Lower lobe of right lung (tissue), 2 donors: ENCODE results near the gene TEX53. TPM values are rescaled to one million over a fixed set of nuclear protein-coding genes. Genes with fewer than 3 reads are reported as not detected.

Experiments
- ATAC-seq, 2 donors: fragments of 200-7000 bp; cut with Tn5 transposase; one replicate each; pipeline ENCODE4 v1.9.1; 2020 to 2022; ENCODE audit warnings: mild to moderate bottlenecking in 2 of 2, moderate library complexity in 2 of 2
- DNase-seq: peaks from one replicate; pipeline ENCODE4 v3.0.0-alpha.2; 2020
- H3K27ac ChIP-seq: fragments of 200-600 bp; one replicate; pipeline ENCODE4 v1.8.0; 2022
- H3K27me3 ChIP-seq: fragments of 200-600 bp; one replicate; pipeline ENCODE4 v1.8.0; 2022; ENCODE audit warnings: low read depth
- H3K36me3 ChIP-seq: fragments of 200-600 bp; one replicate; pipeline ENCODE4 v1.8.0; 2022; ENCODE audit warnings: mild to moderate bottlenecking
- H3K4me1 ChIP-seq: fragments of 200-600 bp; one replicate; pipeline ENCODE4 v1.8.0; 2022
- H3K4me3 ChIP-seq: fragments of 200-600 bp; one replicate; pipeline ENCODE4 v1.8.0; 2022; ENCODE audit warnings: mild to moderate bottlenecking
- H3K9me3 ChIP-seq: fragments of 200-600 bp; one replicate; pipeline ENCODE4 v1.8.0; 2022
- CTCF ChIP-seq: fragments of 200-600 bp; IDR thresholded peaks from one replicate; pipeline ENCODE4 v1.8.0; 2022; ENCODE audit warnings: antibody characterized with exemption, mild to moderate bottlenecking
- intact Hi-C: fragments of 100-400 bp; cut with DNase I; formaldehyde crosslinking; loops from one replicate; pipeline ENCODE4 v1.11.0; 2022
- total RNA-seq: library from RNA; stranded (reverse); fragmentation: NEBNext Ultra II Directional; extraction: Animal tissue kit (Norgen Biotek cat#: 25700); gene quantifications from one replicate; pipeline ENCODE4 v1.2.1, GENCODE V29; 2021
- donor health status: DM: no; HTN: yes; CAD: no; lungs with severe emphysema.

The TEX53 gene
- total RNA-seq, 1 donor from 2014 or later: not detected

DNA sequence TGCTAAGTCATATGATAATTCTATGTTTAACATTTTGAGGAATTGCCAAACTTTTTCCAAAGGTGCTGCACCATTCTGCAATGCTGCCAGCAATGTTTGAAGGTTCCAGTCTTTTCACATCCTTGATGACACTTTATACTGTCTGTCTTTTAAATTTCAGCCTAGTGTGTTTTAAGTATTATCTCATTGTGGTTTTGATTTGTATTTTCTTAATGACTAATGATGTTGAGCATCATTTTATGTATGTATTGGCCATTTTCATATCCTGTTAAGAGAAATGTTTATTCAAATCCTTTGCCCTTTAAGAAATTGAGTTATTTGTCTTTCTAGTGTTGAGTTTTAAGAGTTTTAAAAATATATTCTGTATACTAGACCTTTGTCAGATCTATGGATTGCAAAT, 29.4 kb upstream of the TEX53 start:
- no peaks in the 10 kb centered on the region for H3K4me1 ChIP-seq
- ATAC-seq (no peak), DNase-seq (no peak)
- no peak overlapping the region for H3K27ac ChIP-seq
- H3K36me3 ChIP-seq: no peaks in the 10 kb centered on the region
- H3K9me3 ChIP-seq: no peaks in the 10 kb centered on the region
- H3K27me3 ChIP-seq: no peaks in the 10 kb centered on the region
- intact Hi-C loops: no loop called here
- no peak for TF ChIP-seq CTCF
- no peak overlapping the region for H3K4me3 ChIP-seq

GRCh38 chr9:114685951-114686350, 28.3 kb upstream of the TEX53 start:
- H3K36me3 ChIP-seq: no peaks in the 10 kb centered on the region
- H3K4me3 ChIP-seq: no peak overlapping the region
- no peaks in the 10 kb centered on the region for H3K4me1 ChIP-seq
- no peak for TF ChIP-seq CTCF
- DNase-seq: no peak
- H3K9me3 ChIP-seq: no peaks in the 10 kb centered on the region
- no peak overlapping the region for H3K27ac ChIP-seq
- ATAC-seq: no peak
- intact Hi-C loops: no loop called here
- no peaks in the 10 kb centered on the region for H3K27me3 ChIP-seq

DNA sequence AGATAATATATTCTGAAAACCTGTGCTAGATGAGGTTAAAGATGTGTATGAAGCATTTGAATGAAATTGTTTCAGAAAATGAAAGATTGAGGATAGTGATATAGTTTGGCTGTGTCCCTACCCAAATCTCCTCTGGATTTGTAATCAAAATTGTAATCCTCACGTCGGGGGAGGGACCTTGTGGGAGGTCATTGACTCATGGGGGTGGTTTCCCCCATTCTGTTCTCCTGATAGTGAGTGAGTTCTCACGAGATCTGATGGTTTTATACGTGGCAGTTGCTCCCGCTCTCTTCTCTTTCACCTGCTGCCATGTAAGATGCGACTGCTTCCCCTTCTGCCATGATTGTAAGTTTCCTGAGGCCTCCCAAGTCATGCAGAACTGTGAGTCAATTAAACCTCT, 26.4 kb upstream of the TEX53 start:
- no peaks in the 10 kb centered on the region for H3K4me1 ChIP-seq
- no peak overlapping the region for H3K4me3 ChIP-seq
- H3K27me3 ChIP-seq: no peaks in the 10 kb centered on the region
- DNase-seq (no peak), ATAC-seq (no peak)
- intact Hi-C loops: no loop called here
- H3K27ac ChIP-seq: no peak overlapping the region
- no peaks in the 10 kb centered on the region for H3K9me3 ChIP-seq
- TF ChIP-seq CTCF: no peak
- H3K36me3 ChIP-seq: no peaks in the 10 kb centered on the region

GRCh38 chr9:114682846-114683245, 25.2 kb upstream of the TEX53 start:
- H3K4me3 ChIP-seq: no peak overlapping the region
- no peaks in the 10 kb centered on the region for H3K36me3 ChIP-seq
- ATAC-seq (no peak), DNase-seq (no peak)
- no peaks in the 10 kb centered on the region for H3K4me1 ChIP-seq
- no peak for TF ChIP-seq CTCF
- H3K27me3 ChIP-seq: no peaks in the 10 kb centered on the region
- intact Hi-C loops: no loop called here
- H3K27ac ChIP-seq: no peak overlapping the region
- H3K9me3 ChIP-seq: no peaks in the 10 kb centered on the region

- ATAC-seq (peak; percentile 86 to 93), DNase-seq (peak; percentile 59)
- peak; percentile 61 for TF ChIP-seq CTCF
- Histone ChIP-seq H3K27ac (no peak within 1 kb of the TSS), H3K36me3 (no peaks in the 10 kb centered on the region), H3K4me3 (no peak within 1 kb of the TSS), H3K4me1 (no peaks in the 10 kb centered on the region), H3K27me3 (no peaks in the 10 kb centered on the region), H3K9me3 (no peaks in the 10 kb centered on the region)
- intact Hi-C loops: no loop called here
These were observed 24.2 kb upstream of the TEX53 start, which contains the start of gene TEX48 for GRCh38 chr9:114681594-114682332. TEX48 (minus strand) TSS chr9:114682192; CDS start chr9:114671723, 10,469 bp downstream.
